Measurements from ENCODE around the gene GATAD1. TPM values are rescaled to one million over a fixed set of nuclear protein-coding genes. Genes with fewer than 3 reads are reported as not detected.

GATAD1 gene
- total RNA-seq, 3 donors from 2014 or later, result 30.1 to 40.5 (median 37.9) TPM

- Histone ChIP-seq H3K9me3 (no peaks in the 10 kb centered on the region), H3K4me3 (no peak overlapping the region), H3K36me3 (ENCODE audit: low read depth) (no peaks in the 10 kb centered on the region), H3K4me1 (ENCODE audit: low read depth) (peaks cover 4% of the 10 kb centered on the region)
- no peak for TF ChIP-seq CTCF (IDR thresholded peaks at IDR 0.05)
- intact Hi-C loops (cut with DNase I, micrococcal nuclease), result no loop called here
- no peak for DNase-seq
- ATAC-seq, result no peak
These were observed 29.4 kb upstream of the GATAD1 start for GRCh38 chr7:92417913-92418312.

- H3K9me3 ChIP-seq, result no peaks in the 10 kb centered on the region
- no peak for TF ChIP-seq CTCF (IDR thresholded peaks at IDR 0.05)
- H3K4me1 ChIP-seq (ENCODE audit: low read depth), result peaks cover 4% of the 10 kb centered on the region
- peak; percentile 58 for ATAC-seq
- H3K4me3 ChIP-seq, result no peak overlapping the region
- peak in 1 of 3 donors; percentile 34 for DNase-seq
- no peaks in the 10 kb centered on the region for H3K36me3 ChIP-seq (ENCODE audit: low read depth)
- intact Hi-C loops (cut with DNase I, micrococcal nuclease), result no loop called here
These were observed 25.4 kb upstream of the GATAD1 start for GRCh38 chr7:92421676-92422435.

GRCh38 chr7:92422926-92423325 is 24.4 kb upstream of the GATAD1 start:
- TF ChIP-seq CTCF (IDR thresholded peaks at IDR 0.05), result no peak
- intact Hi-C loops (cut with DNase I, micrococcal nuclease), result no loop called here
- no peaks in the 10 kb centered on the region for H3K9me3 ChIP-seq
- H3K4me3 ChIP-seq, result no peak overlapping the region
- no peaks in the 10 kb centered on the region for H3K36me3 ChIP-seq (ENCODE audit: low read depth)
- ATAC-seq (no peak), DNase-seq (no peak)
- peaks cover 4% of the 10 kb centered on the region for H3K4me1 ChIP-seq (ENCODE audit: low read depth)

- intact Hi-C loops (cut with DNase I, micrococcal nuclease), result no loop called here
- TF ChIP-seq CTCF (IDR thresholded peaks at IDR 0.05), result no peak
- Histone ChIP-seq H3K4me1 (ENCODE audit: low read depth) (peaks cover 4% of the 10 kb centered on the region), H3K4me3 (no peak overlapping the region), H3K36me3 (ENCODE audit: low read depth) (no peaks in the 10 kb centered on the region), H3K9me3 (no peaks in the 10 kb centered on the region)
- DNase-seq (no peak), ATAC-seq (no peak)
These were observed 23.6 kb upstream of the GATAD1 start for GRCh38 chr7:92423710-92424131.

- no peaks in the 10 kb centered on the region for H3K9me3 ChIP-seq
- intact Hi-C loops (cut with DNase I, micrococcal nuclease), result no loop called here
- no peak overlapping the region for H3K4me3 ChIP-seq
- peak; percentile 43 for ATAC-seq
- H3K4me1 ChIP-seq (ENCODE audit: low read depth), result peaks cover 4% of the 10 kb centered on the region
- no peak for TF ChIP-seq CTCF (IDR thresholded peaks at IDR 0.05)
- DNase-seq, result peak in 2 of 3 donors; percentile 45 to 54
- no peaks in the 10 kb centered on the region for H3K36me3 ChIP-seq (ENCODE audit: low read depth)
These were observed 21.9 kb upstream of the GATAD1 start for GRCh38 chr7:92425311-92425947.
